ENCODE measurements around the gene SDK1.

Gene SDK1

DNA sequence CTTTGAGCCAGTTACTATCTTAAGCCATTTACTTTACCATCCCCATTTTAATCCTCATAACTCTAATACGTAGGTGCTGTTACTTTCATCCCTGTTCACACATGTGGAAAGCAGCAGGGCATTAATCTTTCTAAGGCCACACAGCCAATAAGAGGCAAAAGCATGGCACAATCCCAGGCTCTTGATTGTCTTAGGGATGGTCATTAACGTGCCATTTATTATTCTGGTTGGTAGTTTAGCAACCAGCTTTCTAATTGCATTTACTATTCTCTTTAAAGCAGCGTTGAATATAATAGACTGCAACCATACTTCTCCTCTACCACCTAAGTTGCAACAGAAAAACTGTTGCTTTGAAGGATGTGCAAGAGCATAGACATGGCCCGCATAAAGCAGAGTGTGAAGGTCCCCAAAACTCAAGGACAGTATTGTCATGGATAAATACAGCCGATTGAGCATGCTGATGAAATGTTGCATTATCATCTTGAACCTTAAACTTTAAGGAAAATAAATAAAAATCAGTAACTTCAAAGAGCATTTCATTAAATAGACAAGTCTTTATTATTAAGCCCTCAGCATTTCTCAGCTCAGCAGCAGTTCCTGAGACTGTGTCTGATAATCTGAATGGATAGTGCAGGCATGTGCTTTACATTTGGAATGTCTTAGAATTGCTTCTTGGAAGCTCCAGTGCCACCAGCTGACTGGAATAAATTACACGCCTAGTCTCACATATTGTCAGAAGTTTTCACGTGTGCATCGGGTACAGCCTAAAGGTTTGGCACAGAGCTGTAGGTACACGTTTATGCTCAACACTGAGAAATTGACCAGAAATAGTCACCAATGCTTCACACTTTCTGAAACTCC is 467.1 kb downstream of the SDK1 start:
- TF ChIP-seq, protein P1, sequence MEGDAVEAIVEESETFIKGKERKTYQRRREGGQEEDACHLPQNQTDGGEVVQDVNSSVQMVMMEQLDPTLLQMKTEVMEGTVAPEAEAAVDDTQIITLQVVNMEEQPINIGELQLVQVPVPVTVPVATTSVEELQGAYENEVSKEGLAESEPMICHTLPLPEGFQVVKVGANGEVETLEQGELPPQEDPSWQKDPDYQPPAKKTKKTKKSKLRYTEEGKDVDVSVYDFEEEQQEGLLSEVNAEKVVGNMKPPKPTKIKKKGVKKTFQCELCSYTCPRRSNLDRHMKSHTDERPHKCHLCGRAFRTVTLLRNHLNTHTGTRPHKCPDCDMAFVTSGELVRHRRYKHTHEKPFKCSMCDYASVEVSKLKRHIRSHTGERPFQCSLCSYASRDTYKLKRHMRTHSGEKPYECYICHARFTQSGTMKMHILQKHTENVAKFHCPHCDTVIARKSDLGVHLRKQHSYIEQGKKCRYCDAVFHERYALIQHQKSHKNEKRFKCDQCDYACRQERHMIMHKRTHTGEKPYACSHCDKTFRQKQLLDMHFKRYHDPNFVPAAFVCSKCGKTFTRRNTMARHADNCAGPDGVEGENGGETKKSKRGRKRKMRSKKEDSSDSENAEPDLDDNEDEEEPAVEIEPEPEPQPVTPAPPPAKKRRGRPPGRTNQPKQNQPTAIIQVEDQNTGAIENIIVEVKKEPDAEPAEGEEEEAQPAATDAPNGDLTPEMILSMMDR (IDR thresholded peaks at IDR 0.05; ENCODE audit: extremely low read depth, insufficient read depth, missing control alignments) = no peak
- DNase-seq (ENCODE audit: low spot score) = no peak
- in situ Hi-C loops (cut with MboI; ENCODE audit: low pct_unique_long_range_greater_than_20kb, low sequenced_read_pairs, unreplicated experiment) = no loop called here

DNA sequence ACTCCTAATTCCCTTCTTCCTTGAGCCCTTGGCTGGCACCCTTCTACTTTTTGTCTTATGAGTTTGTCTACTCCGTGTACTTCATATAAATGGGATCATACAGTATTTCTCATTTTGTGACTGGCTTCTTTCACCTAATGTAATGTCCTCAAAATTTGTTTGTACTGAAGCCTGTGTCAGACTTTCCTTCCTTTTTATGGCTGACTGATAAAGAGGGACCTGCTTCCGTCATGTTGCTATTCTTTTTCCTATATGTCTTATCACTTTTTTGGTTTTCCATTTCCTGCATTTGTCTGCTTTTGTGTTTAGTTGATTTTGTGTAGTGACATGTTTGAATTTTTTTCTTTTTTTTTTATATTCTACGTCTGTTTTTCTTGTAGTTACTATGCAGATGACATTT is 470.9 kb downstream of the SDK1 start:
- TF ChIP-seq, protein P1 (IDR thresholded peaks at IDR 0.05; ENCODE audit: extremely low read depth, insufficient read depth, missing control alignments) = no peak
- DNase-seq (ENCODE audit: low spot score) = no peak
- in situ Hi-C loops (cut with MboI; ENCODE audit: low pct_unique_long_range_greater_than_20kb, low sequenced_read_pairs, unreplicated experiment) = no loop called here

GRCh38 chr7:3778345-3778744 is 477.3 kb downstream of the SDK1 start:
- in situ Hi-C loops (cut with MboI; ENCODE audit: low pct_unique_long_range_greater_than_20kb, low sequenced_read_pairs, unreplicated experiment) = no loop called here
- TF ChIP-seq, protein P1 (IDR thresholded peaks at IDR 0.05; ENCODE audit: extremely low read depth, insufficient read depth, missing control alignments) = no peak
- no peak for DNase-seq (ENCODE audit: low spot score)

DNA sequence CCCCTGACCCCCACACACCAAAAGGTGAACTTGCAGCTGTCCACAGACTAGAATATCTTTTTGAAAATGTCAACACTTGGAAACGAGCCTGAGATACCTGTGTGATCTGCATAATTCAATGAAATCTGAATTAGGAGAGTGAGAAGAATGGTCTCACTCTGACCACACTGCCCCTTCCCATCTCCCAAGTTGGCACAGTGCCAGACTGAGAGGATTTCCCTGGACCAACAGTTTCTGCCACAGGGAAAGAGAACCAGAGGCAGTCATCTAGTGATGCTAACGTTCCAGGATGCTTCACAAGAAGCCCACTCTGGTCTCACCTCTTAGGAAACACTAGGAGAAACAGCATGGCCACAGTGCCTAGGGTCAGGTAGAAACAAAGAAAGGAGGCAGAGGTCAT is 479.0 kb downstream of the SDK1 start:
- in situ Hi-C loops (cut with MboI; ENCODE audit: low pct_unique_long_range_greater_than_20kb, low sequenced_read_pairs, unreplicated experiment) = no loop called here
- DNase-seq (ENCODE audit: low spot score) = no peak
- TF ChIP-seq, protein P1 (IDR thresholded peaks at IDR 0.05; ENCODE audit: extremely low read depth, insufficient read depth, missing control alignments) = no peak

GRCh38 chr7:3780525-3780924 is 479.5 kb downstream of the SDK1 start:
- no peak for DNase-seq (ENCODE audit: low spot score)
- in situ Hi-C loops (cut with MboI; ENCODE audit: low pct_unique_long_range_greater_than_20kb, low sequenced_read_pairs, unreplicated experiment) = no loop called here
- TF ChIP-seq, protein P1 (IDR thresholded peaks at IDR 0.05; ENCODE audit: extremely low read depth, insufficient read depth, missing control alignments) = no peak

DNA sequence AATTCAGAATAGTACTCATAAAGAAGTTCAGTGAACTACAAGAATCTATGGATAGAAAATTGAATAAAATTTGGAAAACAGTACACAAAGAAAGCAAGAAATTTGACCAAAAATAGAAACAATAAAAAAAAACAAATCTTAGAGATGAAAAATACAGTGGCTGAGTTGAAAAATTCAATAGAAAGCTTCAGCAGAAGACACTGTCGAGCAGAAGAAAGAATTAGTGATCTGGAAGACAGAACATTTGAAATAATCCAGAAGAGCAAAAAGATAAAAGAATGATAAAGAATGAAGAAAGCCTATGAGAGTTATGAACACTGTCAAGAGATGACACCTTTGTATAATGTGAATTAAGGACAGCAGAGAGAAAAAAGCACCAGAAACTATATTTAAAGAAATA is 480.6 kb downstream of the SDK1 start:
- in situ Hi-C loops (cut with MboI; ENCODE audit: low pct_unique_long_range_greater_than_20kb, low sequenced_read_pairs, unreplicated experiment) = no loop called here
- TF ChIP-seq, protein P1 (IDR thresholded peaks at IDR 0.05; ENCODE audit: extremely low read depth, insufficient read depth, missing control alignments) = no peak
- no peak for DNase-seq (ENCODE audit: low spot score)
